GM12878 (cell line): ENCODE data around the gene EPX. TPM values are rescaled to one million over a fixed set of nuclear protein-coding genes. Genes with fewer than 3 reads are reported as not detected.

Source experiments
- ATAC-seq: fragments of 200-7000 bp; cut with Tn5 transposase; 3 replicates; pipeline ENCODE4 v1.9.1; 2020; ENCODE audit warnings: mild to moderate bottlenecking, moderate library complexity
- BruUV-seq: library from RNA; stranded (reverse); fragments of 400-500 nt; replicated peaks from 2 replicates; lab custom pipeline; 2021; lab: Mats Ljungman, UMichigan
- CTCF ChIA-PET: fragments of 300-600 bp; sonication (Branson Sonifier 250); formaldehyde crosslinking; extraction: SDS; loops from one replicate; lab custom pipeline; 2021; ENCODE audit warnings: inconsistent platforms; lab: Yijun Ruan, JAX
- POLR2A ChIA-PET: fragments of 350-600 bp; formaldehyde crosslinking; extraction: SDS; loops from one replicate; lab custom pipeline; 2021; ENCODE audit warnings: inconsistent platforms; lab: Charles Lee
- RAD21 ChIA-PET: fragments of 300-600 bp; sonication (Branson Sonifier 250); formaldehyde crosslinking; loops from one replicate; lab custom pipeline; 2023; ENCODE audit warnings: antibody characterized with exemption; ENCODE audit not compliant: unreplicated experiment; lab: Charles Lee
- SMC1A ChIA-PET: fragments of 300-600 bp; sonication (Branson Sonifier 250); formaldehyde crosslinking; loops from one replicate; lab custom pipeline; 2023; ENCODE audit not compliant: unreplicated experiment, uncharacterized antibody; lab: Charles Lee
- DNase-seq: peaks from one replicate; pipeline ENCODE4 v3.0.0-alpha.2; 2011; ENCODE audit warnings: low read depth, low spot score
- FAIRE-seq: peaks from 3 replicates; lab custom pipeline; 2011; peaks lifted over from hg19 to GRCh38; lab: Jason Lieb, UNC
- H2AFZ ChIP-seq: 2 replicates; pipeline ENCODE4 v1.6.0; 2011; ENCODE audit warnings: low read depth, low read length, control low read depth; ENCODE audit not compliant: control insufficient read depth
- H3K27ac ChIP-seq: 2 replicates; pipeline ENCODE4 v1.5.1; 2011; ENCODE audit warnings: control low read depth; ENCODE audit not compliant: control insufficient read depth, insufficient read depth
- H3K27me3 ChIP-seq, 2 experiments: replicated peaks in 1 of 2; 2 replicates each; pipeline versions ENCODE4 v1.6.0 to v1.6.1; 2011; ENCODE audit warnings: low read length in 1 of 2; ENCODE audit not compliant: control insufficient read depth in 2 of 2, insufficient read depth in 2 of 2
- H3K36me3 ChIP-seq, 2 experiments: 2 replicates each; pipeline ENCODE4 v1.5.1; 2011; ENCODE audit warnings: low read length in 1 of 2; ENCODE audit not compliant: control insufficient read depth in 2 of 2, insufficient read depth in 2 of 2
- H3K4me1 ChIP-seq: 2 replicates; pipeline ENCODE4 v1.6.1; 2011; ENCODE audit warnings: mild to moderate bottlenecking, low read length, moderate library complexity, mixed read lengths; ENCODE audit not compliant: control insufficient read depth, insufficient read depth
- H3K4me2 ChIP-seq: 2 replicates; pipeline ENCODE4 v1.6.0; 2011; ENCODE audit warnings: control low read depth; ENCODE audit not compliant: control insufficient read depth, insufficient read depth
- H3K4me3 ChIP-seq: fragments of 200-600 bp; sonication (generic); 2 replicates; pipeline ENCODE4 v1.5.1; 2016
- H3K79me2 ChIP-seq: 2 replicates; pipeline ENCODE4 v1.6.0; 2011; ENCODE audit warnings: low read length; ENCODE audit not compliant: control insufficient read depth, insufficient read depth
- H3K9ac ChIP-seq: 2 replicates; pipeline ENCODE4 v1.8.0; 2011; ENCODE audit warnings: low read length, control low read depth, mixed read lengths; ENCODE audit not compliant: control insufficient read depth, insufficient read depth
- H3K9me3 ChIP-seq: replicated peaks from 3 replicates; pipeline ENCODE4 v1.5.1; 2011; ENCODE audit warnings: mild to moderate bottlenecking, low read length; ENCODE audit not compliant: control insufficient read depth, insufficient read depth
- H4K20me1 ChIP-seq: 2 replicates; pipeline ENCODE4 v1.6.0; 2011; ENCODE audit not compliant: control insufficient read depth, insufficient read depth
- ATF7 ChIP-seq: fragments of 450-650 bp; IDR thresholded peaks from 2 replicates; pipeline ENCODE4 v1.6.1; 2016; ENCODE audit warnings: low read depth, mild to moderate bottlenecking
- CEBPB ChIP-seq, 2 experiments: fragments of 150-350 bp in 1 of 2; IDR thresholded peaks; 2 replicates each; pipeline ENCODE4 v1.6.1; 2012 to 2014; ENCODE audit warnings: low read depth in 2 of 2, low read length in 2 of 2, borderline replicate concordance in 1 of 2, inconsistent platforms in 1 of 2
- CREM ChIP-seq: IDR thresholded peaks from 2 replicates; pipeline ENCODE4 v1.6.1; 2014; ENCODE audit warnings: antibody characterized with exemption, low read depth
- RB1 ChIP-seq: fragments of 450-650 bp; formaldehyde crosslinking; IDR thresholded peaks from 2 replicates; pipeline ENCODE4 v1.6.1; 2017; ENCODE audit warnings: mild to moderate bottlenecking, borderline replicate concordance
- TARDBP ChIP-seq: IDR thresholded peaks from 2 replicates; pipeline ENCODE4 v1.6.1; 2016; ENCODE audit warnings: borderline replicate concordance
- WGBS: methylation state at CpG from one replicate; pipeline ENCODE4 v1.1.6; 2016; ENCODE audit warnings: low lambda C conversion rate; ENCODE audit not compliant: insufficient replicate concordance, insufficient coverage; ENCODE audit errors: missing lambda C conversion rate; 5-methylcytosine and 5-hydroxymethylcytosine counted together
- in situ Hi-C: fragments of 300-500 bp; cut with MboI; formaldehyde crosslinking; loops from 9 replicates; pipeline ENCODE4 v1.14.3; 2018; ENCODE audit warnings: mixed read lengths
- intact Hi-C: fragments of 100-400 bp; cut with micrococcal nuclease; formaldehyde crosslinking; loops from one replicate; pipeline ENCODE4 v1.14.2; 2022; ENCODE audit not compliant: unreplicated experiment
- polyA plus RNA-seq, 11 experiments: library from polyadenylated mRNA; depleted of rRNA in 4 of 11; unstranded in 6 of 11; stranded (reverse) in 5 of 11; fragments of >200 nt; fragmentation: Nextera tagmentation in 4 of 11; fragmentation: Illumina TruSeq in 1 of 11; extraction: Ambion mirVana in 4 of 11; extraction: Trizol in 1 of 11; gene quantifications; 1 replicate in 1 of 11; 2 replicates in 10 of 11; pipeline versions ENCODE4 v1.2.1 to v1.2.3, GENCODE V29; 2011 to 2016; ENCODE audit warnings: inconsistent platforms in 2 of 11, missing spikeins in 2 of 11, low read depth in 1 of 11
- total RNA-seq, 4 experiments: library from RNA; depleted of rRNA in 3 of 4; stranded (reverse); fragments of >200 nt in 3 of 4; fragmentation: Illumina TruSeq in 1 of 4; extraction: Trizol in 1 of 4; gene quantifications; 2 replicates each; pipeline versions ENCODE4 v1.2.1 to v1.2.3, GENCODE V29; 2013 to 2021
- TF ChIP-seq, protein P1 (sequence below): fragments of 450-650 bp; formaldehyde crosslinking; IDR thresholded peaks from 2 replicates; pipeline ENCODE4 v1.4.0; 2020; ENCODE audit warnings: mild to moderate bottlenecking, moderate library complexity

The EPX gene
- total and polyA plus RNA-seq, 10 of the 15 experiments (the other 5 are each of a cell fraction or from before 2014, with no cell fraction given), result 0.03 TPM; not detected in 9

DNA sequence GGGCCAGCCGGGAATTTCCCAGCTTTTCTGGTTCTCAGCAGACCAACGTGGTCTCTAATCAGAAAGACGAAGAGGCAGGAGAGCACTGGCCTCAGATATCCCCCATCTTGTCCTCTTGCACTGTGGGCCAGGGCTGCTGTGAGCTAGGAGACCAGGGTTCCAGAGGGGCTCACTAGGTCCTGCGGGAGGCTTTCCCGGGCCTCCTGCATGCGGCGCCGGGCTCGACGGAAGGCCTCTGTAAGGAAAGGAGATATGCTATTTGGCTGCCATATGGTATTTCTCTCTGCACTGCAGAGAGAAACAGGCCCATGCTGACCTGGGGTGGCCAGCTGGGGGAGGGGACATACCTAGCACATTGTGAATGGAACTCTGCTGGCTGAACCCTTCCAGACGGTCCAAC lies 13.4 kb downstream of the EPX start (continued):
- TF ChIP-seq, protein P1, sequence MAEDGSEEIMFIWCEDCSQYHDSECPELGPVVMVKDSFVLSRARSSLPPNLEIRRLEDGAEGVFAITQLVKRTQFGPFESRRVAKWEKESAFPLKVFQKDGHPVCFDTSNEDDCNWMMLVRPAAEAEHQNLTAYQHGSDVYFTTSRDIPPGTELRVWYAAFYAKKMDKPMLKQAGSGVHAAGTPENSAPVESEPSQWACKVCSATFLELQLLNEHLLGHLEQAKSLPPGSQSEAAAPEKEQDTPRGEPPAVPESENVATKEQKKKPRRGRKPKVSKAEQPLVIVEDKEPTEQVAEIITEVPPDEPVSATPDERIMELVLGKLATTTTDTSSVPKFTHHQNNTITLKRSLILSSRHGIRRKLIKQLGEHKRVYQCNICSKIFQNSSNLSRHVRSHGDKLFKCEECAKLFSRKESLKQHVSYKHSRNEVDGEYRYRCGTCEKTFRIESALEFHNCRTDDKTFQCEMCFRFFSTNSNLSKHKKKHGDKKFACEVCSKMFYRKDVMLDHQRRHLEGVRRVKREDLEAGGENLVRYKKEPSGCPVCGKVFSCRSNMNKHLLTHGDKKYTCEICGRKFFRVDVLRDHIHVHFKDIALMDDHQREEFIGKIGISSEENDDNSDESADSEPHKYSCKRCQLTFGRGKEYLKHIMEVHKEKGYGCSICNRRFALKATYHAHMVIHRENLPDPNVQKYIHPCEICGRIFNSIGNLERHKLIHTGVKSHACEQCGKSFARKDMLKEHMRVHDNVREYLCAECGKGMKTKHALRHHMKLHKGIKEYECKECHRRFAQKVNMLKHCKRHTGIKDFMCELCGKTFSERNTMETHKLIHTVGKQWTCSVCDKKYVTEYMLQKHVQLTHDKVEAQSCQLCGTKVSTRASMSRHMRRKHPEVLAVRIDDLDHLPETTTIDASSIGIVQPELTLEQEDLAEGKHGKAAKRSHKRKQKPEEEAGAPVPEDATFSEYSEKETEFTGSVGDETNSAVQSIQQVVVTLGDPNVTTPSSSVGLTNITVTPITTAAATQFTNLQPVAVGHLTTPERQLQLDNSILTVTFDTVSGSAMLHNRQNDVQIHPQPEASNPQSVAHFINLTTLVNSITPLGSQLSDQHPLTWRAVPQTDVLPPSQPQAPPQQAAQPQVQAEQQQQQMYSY, result no peak
- TF ChIP-seq CEBPB (IDR thresholded peaks at IDR 0.05; ENCODE audit: borderline replicate concordance in 1 of 2, low read depth in 2 of 2, low read length in 2 of 2) (no peak), TARDBP (no peak), ATF7 (no peak), RB1 (no peak)

DNA sequence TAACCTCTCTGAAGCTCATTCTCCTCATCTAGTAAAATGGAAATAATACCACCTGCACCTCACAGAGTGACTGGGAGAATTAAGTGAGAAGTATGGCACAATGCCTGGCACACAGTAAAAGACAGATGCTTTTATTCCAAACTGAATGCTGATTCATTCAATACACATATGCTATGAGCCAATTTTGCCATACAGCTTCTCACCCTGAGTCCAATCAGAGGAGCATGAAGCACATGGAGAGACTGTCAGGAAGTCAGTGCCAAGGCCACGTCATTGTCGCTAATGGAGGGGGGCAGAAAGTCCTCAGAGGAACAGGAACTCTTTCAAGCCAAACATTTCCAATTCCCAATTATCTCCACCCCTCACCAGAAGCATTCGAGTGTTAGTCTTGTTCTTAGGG lies 14.9 kb downstream of the EPX start:
- Histone ChIP-seq H3K4me3 (no peak overlapping the region), H3K9me3 (no peaks in the 10 kb centered on the region), H3K4me2 (no peak overlapping the region), H3K27me3 (no peaks in the 10 kb centered on the region), H3K79me2 (no peaks in the 10 kb centered on the region), H3K27ac (no peak overlapping the region), H3K36me3 (peaks cover 0 to 9% of the 10 kb centered on the region in 2 experiments; a peak in 3 of 4 replicates), H3K9ac (no peak overlapping the region), H2AFZ (no peak overlapping the region)
- WGBS, result 78% methylated on average over 3 of the region's 3 CpGs
- ChIA-PET CTCF (no interaction called here), SMC1A (no interaction called here)
- intact Hi-C loops, result no loop called here
- in situ Hi-C loops, result no loop called here
- DNase-seq, result no peak
- no peak for FAIRE-seq
- no TSS peak for BruUV-seq
- ATAC-seq, result no peak
- no peak for TF ChIP-seq CREM
- TF ChIP-seq, all 136 proteins: peak for 0
- Histone ChIP-seq H4K20me1 (no peaks in the 10 kb centered on the region), H3K4me1 (no peaks in the 10 kb centered on the region)
- POLR2A ChIA-PET, result no interaction called here
- RAD21 ChIA-PET, result no interaction called here
